Measurements from ENCODE around the gene PRPF8.
"Not testable (repeated sequence)": the region's sequence is repeated elsewhere in the genome, so short reads cannot be mapped to it uniquely, and the experiment has no call there.

Gene PRPF8

DNA sequence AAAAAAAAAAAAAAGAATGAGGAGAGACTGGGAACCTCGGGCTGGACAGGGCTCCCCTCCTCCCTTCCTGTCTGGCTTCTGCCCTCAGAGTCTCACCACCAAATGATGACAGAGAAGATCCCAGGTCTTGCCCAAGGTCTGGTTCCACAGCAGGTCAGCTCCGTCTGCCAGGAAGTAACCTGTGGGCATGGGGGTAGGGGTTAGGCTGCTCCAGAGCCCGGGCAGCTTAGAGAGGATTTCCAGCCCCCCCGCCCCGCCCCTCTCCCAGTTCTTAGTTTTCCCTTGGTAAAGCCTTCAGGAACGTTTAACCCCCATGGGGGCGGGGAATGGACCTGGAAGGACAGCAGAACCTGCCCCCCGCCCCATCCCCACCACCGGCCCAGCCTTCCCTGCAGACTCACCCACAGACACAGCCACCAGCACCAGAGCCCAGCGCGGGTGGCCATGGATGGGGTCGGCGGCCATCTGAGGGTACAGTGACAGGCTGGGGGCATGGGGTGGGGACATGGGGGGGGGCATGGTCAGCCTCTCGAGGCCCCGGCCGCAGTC, 24.8 kb upstream of the PRPF8 start:
- no peak for TF ChIP-seq EZH2phosphoT487 (IDR thresholded peaks at IDR 0.05; ENCODE audit: borderline replicate concordance)
- TF ChIP-seq, protein P1, sequence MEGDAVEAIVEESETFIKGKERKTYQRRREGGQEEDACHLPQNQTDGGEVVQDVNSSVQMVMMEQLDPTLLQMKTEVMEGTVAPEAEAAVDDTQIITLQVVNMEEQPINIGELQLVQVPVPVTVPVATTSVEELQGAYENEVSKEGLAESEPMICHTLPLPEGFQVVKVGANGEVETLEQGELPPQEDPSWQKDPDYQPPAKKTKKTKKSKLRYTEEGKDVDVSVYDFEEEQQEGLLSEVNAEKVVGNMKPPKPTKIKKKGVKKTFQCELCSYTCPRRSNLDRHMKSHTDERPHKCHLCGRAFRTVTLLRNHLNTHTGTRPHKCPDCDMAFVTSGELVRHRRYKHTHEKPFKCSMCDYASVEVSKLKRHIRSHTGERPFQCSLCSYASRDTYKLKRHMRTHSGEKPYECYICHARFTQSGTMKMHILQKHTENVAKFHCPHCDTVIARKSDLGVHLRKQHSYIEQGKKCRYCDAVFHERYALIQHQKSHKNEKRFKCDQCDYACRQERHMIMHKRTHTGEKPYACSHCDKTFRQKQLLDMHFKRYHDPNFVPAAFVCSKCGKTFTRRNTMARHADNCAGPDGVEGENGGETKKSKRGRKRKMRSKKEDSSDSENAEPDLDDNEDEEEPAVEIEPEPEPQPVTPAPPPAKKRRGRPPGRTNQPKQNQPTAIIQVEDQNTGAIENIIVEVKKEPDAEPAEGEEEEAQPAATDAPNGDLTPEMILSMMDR (conservative IDR thresholded peaks at IDR 0.05; ENCODE audit: low read length) = no peak
- no peak overlapping the region for H3K4me2 ChIP-seq (ENCODE audit: low read depth, low read length, poor library complexity, severe bottlenecking)
- H4K20me1 ChIP-seq (ENCODE audit: insufficient read depth, low read length, poor library complexity, severe bottlenecking) = no peaks in the 10 kb centered on the region
- H3K79me2 ChIP-seq (ENCODE audit: insufficient read depth, low read length) = no peaks in the 10 kb centered on the region
- H3K9ac ChIP-seq (ENCODE audit: low read depth, low read length, poor library complexity, severe bottlenecking) = no peak overlapping the region
- no peak overlapping the region for H3K4me3 ChIP-seq (ENCODE audit: low read length, poor library complexity, severe bottlenecking)
- peaks cover 4% of the 10 kb centered on the region for H3K4me1 ChIP-seq (ENCODE audit: insufficient read depth, low read length, poor library complexity, severe bottlenecking)
- H3K9me3 ChIP-seq (ENCODE audit: insufficient read depth, low read depth, low read length) = no peaks in the 10 kb centered on the region
- H3K27me3 ChIP-seq (ENCODE audit: insufficient read depth, low read length, poor library complexity, severe bottlenecking) = no peaks in the 10 kb centered on the region
- H3F3A ChIP-seq (ENCODE audit: low read depth) = no peaks in the 10 kb centered on the region
- H3K9me2 ChIP-seq (replicated peaks; ENCODE audit: low read depth, low read length) = no peaks in the 10 kb centered on the region
- H3K36me3 ChIP-seq (ENCODE audit: insufficient read depth, low read length) = no peaks in the 10 kb centered on the region
- H2AFZ ChIP-seq (ENCODE audit: low read length) = no peak overlapping the region

DNA sequence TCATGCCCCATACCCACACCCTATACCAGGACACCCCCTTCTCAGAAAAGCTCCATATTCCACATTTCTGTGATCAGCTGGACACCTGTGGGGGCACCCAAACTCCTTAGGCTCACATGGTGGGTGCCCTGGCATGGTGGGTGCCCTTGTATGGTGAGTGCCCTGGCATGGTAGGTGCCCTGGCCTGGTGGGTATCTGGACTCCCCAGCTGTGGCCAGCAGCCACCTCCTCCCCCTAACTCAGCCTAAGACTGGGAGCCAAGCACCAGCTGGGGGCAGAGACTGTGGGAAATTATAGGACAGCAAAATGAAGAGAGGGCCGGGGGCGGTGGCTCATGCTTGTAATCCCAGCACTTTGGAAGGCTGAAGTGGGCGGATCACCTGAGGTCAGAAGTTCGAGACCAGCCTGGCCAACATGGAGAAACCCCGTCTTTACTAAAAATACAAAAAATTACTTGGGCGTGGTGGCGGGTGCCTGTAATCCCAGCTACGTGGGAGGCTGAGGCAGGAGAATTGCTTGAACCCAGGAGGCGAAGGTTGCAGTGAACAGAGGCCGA, 24.2 kb upstream of the PRPF8 start:
- H3K9me2 ChIP-seq (replicated peaks; ENCODE audit: low read depth, low read length); H3K36me3 ChIP-seq (ENCODE audit: insufficient read depth, low read length); H3K27me3 ChIP-seq (ENCODE audit: insufficient read depth, low read length, poor library complexity, severe bottlenecking); H3K4me2 ChIP-seq (ENCODE audit: low read depth, low read length, poor library complexity, severe bottlenecking); H3F3A ChIP-seq (ENCODE audit: low read depth); H4K20me1 ChIP-seq (ENCODE audit: insufficient read depth, low read length, poor library complexity, severe bottlenecking); H3K79me2 ChIP-seq (ENCODE audit: insufficient read depth, low read length); H3K9ac ChIP-seq (ENCODE audit: low read depth, low read length, poor library complexity, severe bottlenecking); H3K9me3 ChIP-seq (ENCODE audit: insufficient read depth, low read depth, low read length); H3K4me3 ChIP-seq (ENCODE audit: low read length, poor library complexity, severe bottlenecking); H2AFZ ChIP-seq (ENCODE audit: low read length); H3K4me1 ChIP-seq (ENCODE audit: insufficient read depth, low read length, poor library complexity, severe bottlenecking): not testable (repeated sequence)

DNA sequence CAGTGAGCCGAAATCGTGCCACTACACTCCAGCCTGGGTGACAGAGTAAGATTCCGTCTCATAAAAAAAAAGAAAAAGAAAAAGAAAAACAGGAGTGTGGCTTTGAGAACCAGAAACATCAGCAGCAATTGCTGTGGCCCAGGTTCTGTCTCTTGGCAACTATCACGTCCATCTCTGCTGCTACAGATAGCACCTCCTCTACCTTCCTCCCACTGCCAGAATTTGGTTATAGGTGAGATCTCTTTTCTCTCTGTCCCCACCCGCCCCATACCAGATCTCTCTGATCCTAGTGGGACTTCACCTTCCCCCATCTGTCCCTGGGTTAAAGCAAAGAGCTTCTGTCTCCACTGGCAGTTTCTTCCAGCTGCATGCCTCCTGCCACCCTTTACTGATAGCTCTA, 22.4 kb upstream of the PRPF8 start:
- no peak overlapping the region for H3K4me3 ChIP-seq (ENCODE audit: low read length, poor library complexity, severe bottlenecking)
- H3K27me3 ChIP-seq (ENCODE audit: insufficient read depth, low read length, poor library complexity, severe bottlenecking) = no peaks in the 10 kb centered on the region
- H3K4me2 ChIP-seq (ENCODE audit: low read depth, low read length, poor library complexity, severe bottlenecking) = no peak overlapping the region
- no peaks in the 10 kb centered on the region for H3K36me3 ChIP-seq (ENCODE audit: insufficient read depth, low read length)
- H3K9ac ChIP-seq (ENCODE audit: low read depth, low read length, poor library complexity, severe bottlenecking) = no peak overlapping the region
- TF ChIP-seq, protein P1 (conservative IDR thresholded peaks at IDR 0.05; ENCODE audit: low read length) = no peak
- TF ChIP-seq EZH2phosphoT487 (IDR thresholded peaks at IDR 0.05; ENCODE audit: borderline replicate concordance) = no peak
- H3K9me3 ChIP-seq (ENCODE audit: insufficient read depth, low read depth, low read length) = no peaks in the 10 kb centered on the region
- no peak overlapping the region for H2AFZ ChIP-seq (ENCODE audit: low read length)
- no peaks in the 10 kb centered on the region for H4K20me1 ChIP-seq (ENCODE audit: insufficient read depth, low read length, poor library complexity, severe bottlenecking)
- H3K4me1 ChIP-seq (ENCODE audit: insufficient read depth, low read length, poor library complexity, severe bottlenecking) = no peaks in the 10 kb centered on the region
- H3K9me2 ChIP-seq (replicated peaks; ENCODE audit: low read depth, low read length) = no peaks in the 10 kb centered on the region
- H3K79me2 ChIP-seq (ENCODE audit: insufficient read depth, low read length) = no peaks in the 10 kb centered on the region
- H3F3A ChIP-seq (ENCODE audit: low read depth) = no peaks in the 10 kb centered on the region

DNA sequence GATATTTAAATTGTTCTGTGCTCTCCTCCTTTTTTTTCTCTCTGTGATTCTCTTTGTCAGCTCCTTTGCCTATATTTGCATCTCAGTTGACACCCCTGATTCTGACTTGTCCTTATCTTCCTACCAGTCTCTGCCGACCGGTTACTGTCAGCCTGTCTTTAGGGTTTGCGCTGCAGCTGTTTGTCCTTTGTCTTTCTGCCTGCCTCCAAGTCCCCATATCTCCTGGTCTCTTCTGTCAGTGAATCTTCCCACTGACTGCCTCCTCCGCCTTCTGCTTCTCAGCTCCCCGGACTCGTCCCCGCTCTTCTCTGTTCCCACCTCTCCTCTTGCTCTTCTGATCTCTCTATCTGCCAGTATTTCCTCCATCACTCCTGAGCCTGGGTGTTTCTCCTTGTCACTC, 20.3 kb upstream of the PRPF8 start:
- Histone ChIP-seq H3K9me2 (replicated peaks; ENCODE audit: low read depth, low read length) (no peaks in the 10 kb centered on the region), H3K4me3 (ENCODE audit: low read length, poor library complexity, severe bottlenecking) (no peak overlapping the region), H3K9me3 (ENCODE audit: insufficient read depth, low read depth, low read length) (no peaks in the 10 kb centered on the region), H4K20me1 (ENCODE audit: insufficient read depth, low read length, poor library complexity, severe bottlenecking) (no peaks in the 10 kb centered on the region), H3K9ac (ENCODE audit: low read depth, low read length, poor library complexity, severe bottlenecking) (no peak overlapping the region), H3K4me2 (ENCODE audit: low read depth, low read length, poor library complexity, severe bottlenecking) (no peak overlapping the region), H3K4me1 (ENCODE audit: insufficient read depth, low read length, poor library complexity, severe bottlenecking) (no peaks in the 10 kb centered on the region), H3K79me2 (ENCODE audit: insufficient read depth, low read length) (no peaks in the 10 kb centered on the region), H3K27me3 (ENCODE audit: insufficient read depth, low read length, poor library complexity, severe bottlenecking) (no peaks in the 10 kb centered on the region), H3K36me3 (ENCODE audit: insufficient read depth, low read length) (no peaks in the 10 kb centered on the region), H3F3A (ENCODE audit: low read depth) (no peaks in the 10 kb centered on the region), H2AFZ (ENCODE audit: low read length) (no peak overlapping the region)
- TF ChIP-seq, protein P1 (conservative IDR thresholded peaks at IDR 0.05; ENCODE audit: low read length) = no peak
- no peak for TF ChIP-seq EZH2phosphoT487 (IDR thresholded peaks at IDR 0.05; ENCODE audit: borderline replicate concordance)

Measured in Loucy (cell line).